ENCODE measurements around the gene PPT2.
A peak's percentile ranks its signal among the peaks of the same experiment; 100 is the strongest.

DNA sequence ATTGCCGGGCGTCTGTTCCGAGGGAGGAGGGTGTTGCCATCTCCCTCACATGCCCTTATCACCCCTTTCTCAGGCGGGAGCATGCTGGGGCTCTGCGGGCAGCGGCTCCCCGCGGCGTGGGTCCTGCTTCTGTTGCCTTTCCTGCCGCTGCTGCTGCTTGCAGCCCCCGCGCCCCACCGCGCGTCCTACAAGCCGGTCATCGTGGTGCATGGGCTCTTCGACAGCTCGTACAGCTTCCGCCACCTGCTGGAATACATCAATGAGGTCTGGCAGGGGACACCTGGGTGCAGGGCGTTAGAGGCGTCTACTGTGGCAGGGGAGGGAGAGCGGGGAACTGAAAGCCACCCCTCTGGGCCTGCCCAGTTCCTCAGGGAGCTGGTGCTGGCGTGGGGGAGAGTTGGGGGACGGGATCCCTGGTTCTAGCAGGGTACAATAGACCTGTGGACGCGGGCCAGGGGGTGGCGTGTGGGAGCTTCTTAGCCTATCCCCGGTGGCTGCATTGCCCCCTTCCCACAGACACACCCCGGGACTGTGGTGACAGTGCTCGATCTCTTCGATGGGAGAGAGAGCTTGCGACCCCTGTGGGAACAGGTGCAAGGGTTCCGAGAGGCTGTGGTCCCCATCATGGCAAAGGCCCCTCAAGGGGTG, 697 bp downstream of the PPT2 start:
- TF ChIP-seq, protein P1, sequence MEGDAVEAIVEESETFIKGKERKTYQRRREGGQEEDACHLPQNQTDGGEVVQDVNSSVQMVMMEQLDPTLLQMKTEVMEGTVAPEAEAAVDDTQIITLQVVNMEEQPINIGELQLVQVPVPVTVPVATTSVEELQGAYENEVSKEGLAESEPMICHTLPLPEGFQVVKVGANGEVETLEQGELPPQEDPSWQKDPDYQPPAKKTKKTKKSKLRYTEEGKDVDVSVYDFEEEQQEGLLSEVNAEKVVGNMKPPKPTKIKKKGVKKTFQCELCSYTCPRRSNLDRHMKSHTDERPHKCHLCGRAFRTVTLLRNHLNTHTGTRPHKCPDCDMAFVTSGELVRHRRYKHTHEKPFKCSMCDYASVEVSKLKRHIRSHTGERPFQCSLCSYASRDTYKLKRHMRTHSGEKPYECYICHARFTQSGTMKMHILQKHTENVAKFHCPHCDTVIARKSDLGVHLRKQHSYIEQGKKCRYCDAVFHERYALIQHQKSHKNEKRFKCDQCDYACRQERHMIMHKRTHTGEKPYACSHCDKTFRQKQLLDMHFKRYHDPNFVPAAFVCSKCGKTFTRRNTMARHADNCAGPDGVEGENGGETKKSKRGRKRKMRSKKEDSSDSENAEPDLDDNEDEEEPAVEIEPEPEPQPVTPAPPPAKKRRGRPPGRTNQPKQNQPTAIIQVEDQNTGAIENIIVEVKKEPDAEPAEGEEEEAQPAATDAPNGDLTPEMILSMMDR (IDR thresholded peaks at IDR 0.05), result peak in 3 of 4 experiments; percentile 65 to 76 (median 73)
- no peak for TF ChIP-seq POLR2A (IDR thresholded peaks at IDR 0.05)
- no peak for TF ChIP-seq POLR2AphosphoS5 (IDR thresholded peaks at IDR 0.05)

Measured in gastroesophageal sphincter (tissue), 3 donors.